Stimulated activated CD8-positive, alpha-beta memory T cell treated with anti-CD3 and anti-CD28 coated beads, Interleukin-15, amount 100 ng/mL, for 1 hour (primary cell): ENCODE data around the gene ATP6V0C.
"Not testable (repeated sequence)": the region's sequence is repeated elsewhere in the genome, so short reads cannot be mapped to it uniquely, and the experiment has no call there.

Source experiments
- DNase-seq: peaks from one replicate; pipeline ENCODE4 v3.0.0-alpha.2; 2020; ENCODE audit warnings: low read depth

ATP6V0C gene

DNA sequence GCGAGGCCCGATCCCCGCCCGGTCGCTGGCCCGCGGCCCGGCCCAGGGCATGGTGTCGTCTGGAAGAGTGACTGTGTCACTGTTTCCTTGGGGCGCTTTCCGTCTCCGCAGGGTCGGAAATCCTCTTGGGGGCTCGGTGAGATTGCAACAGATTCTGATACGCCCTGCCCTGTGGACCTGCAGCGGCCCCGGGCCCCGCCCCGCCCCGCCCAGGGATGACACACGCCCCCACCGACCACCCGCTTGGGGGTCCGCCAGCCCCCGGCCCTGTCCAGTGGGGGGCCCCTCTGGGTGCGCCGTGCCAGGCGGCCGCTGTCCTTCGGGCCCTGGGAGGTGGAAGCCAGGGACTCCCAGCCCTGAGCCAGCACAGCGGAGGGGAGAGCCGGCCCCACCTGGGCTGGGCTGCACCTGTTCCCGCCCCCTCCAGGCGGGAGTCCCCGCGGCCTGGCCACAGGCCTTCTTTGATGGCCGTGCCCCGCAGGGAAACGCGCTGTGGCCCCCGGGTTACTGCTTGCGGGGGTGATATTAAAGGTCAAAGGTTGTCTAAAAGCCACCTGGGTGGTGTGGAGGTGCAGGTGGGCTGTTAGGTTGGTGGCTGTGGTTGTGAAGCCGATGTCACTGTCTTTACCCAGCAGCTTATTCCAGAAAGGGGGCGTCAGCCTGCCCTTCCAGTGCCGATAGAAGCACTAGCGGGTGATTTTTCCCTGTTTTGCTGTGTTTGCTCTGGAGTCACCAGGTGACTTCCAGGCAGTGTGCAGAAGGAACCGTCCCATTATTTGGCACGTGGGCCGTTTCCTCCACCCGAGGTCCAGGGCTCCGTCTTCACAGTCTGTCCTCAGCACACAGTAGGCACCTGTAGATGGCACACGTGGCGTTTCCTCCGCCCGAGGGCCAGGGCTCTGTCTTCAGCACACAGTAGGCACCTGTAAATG, 38.1 kb upstream of the ATP6V0C start:
- no peak for DNase-seq

GRCh38 chr16:2476345-2476720, 37.4 kb upstream of the ATP6V0C start:
- DNase-seq: no peak

DNA sequence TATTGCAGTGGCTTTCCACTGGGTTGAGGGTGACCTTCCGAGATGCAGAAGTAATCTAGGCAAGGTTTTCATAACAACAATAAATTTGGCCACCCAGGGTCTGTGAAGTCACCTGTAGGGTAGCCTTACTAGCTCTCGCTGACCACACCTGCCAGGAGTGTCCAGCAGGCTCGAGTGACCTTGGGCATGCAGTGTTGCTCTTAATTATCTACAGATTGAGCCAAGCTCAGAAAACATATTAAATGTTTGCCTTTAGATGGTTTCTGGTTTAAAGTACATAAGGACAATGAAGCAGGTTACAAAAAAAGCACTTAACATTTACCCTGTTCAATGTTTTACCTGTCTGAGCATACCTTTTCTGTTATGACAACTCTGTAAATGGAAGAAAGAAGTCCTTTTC, 37.0 kb upstream of the ATP6V0C start:
- no peak for DNase-seq

GRCh38 chr16:2477327-2477726, 36.4 kb upstream of the ATP6V0C start:
- DNase-seq: no peak

DNA sequence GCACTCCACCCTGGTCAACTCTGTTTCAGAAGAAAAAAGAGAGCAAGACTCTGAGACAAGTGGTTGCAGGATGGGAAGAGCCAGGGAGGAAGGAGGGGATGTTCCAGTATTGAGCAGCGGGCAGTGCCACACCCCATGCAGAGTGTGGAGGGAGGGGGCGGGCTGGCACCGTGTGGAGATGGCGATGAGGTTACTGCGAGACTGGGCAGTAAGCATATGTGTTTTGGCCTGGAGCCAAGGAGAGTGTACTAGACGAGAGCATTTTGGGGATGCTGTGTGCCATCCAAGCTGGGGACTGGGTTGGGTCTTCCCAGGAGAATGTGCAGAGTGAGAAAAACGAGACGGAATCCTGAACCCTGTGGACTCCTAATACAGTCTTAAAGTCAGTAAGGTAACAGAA, 35.5 kb upstream of the ATP6V0C start:
- DNase-seq: no peak

GRCh38 chr16:2479996-2480395, 33.8 kb upstream of the ATP6V0C start:
- DNase-seq: not testable (repeated sequence)

GRCh38 chr16:2480948-2481347, 32.8 kb upstream of the ATP6V0C start:
- DNase-seq: no peak

GRCh38 chr16:2481676-2482075, 32.1 kb upstream of the ATP6V0C start:
- DNase-seq: no peak

GRCh38 chr16:2482249-2482648, 31.5 kb upstream of the ATP6V0C start:
- DNase-seq: no peak

DNA sequence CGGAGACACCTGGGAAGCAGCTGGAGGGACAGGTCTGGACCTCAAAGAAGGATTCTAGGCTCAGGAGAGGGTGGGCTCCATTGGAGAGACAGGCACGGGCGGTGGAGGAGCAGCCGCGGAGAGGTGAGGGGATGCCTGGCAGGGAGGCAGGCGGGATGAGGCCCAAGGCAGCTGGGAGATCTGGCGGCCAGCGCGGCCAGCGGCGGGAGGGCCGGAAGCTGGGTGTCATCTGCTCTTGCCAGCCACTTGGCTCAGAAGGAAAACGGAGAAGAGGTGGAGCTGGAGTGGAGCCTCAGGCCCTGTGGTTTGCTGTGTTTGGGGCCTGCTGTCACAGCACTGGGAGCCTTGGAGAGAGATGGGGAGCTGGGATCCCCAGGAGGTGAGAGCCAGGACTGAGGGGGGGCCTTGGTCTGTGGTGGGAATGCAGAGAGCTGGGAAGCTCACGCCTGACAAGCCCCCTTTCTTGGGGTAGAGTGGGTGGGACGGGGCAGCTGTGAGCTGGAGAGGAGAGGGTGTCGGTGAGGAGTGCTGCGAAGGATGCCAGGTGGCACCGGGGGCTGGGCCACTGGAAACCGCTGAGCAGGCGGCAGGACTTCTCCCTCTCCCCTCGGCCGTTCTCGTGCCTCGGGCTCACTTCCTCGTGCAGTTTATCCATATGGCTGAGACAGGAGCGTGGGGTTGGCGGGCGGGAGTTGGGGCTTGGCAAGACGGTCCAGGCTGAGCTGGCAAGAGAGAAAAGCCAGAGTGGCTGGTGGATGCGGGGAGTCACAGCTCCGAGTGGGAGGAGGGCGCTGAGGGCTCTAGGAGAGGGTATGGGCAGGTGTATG, 30.8 kb upstream of the ATP6V0C start:
- no peak for DNase-seq

DNA sequence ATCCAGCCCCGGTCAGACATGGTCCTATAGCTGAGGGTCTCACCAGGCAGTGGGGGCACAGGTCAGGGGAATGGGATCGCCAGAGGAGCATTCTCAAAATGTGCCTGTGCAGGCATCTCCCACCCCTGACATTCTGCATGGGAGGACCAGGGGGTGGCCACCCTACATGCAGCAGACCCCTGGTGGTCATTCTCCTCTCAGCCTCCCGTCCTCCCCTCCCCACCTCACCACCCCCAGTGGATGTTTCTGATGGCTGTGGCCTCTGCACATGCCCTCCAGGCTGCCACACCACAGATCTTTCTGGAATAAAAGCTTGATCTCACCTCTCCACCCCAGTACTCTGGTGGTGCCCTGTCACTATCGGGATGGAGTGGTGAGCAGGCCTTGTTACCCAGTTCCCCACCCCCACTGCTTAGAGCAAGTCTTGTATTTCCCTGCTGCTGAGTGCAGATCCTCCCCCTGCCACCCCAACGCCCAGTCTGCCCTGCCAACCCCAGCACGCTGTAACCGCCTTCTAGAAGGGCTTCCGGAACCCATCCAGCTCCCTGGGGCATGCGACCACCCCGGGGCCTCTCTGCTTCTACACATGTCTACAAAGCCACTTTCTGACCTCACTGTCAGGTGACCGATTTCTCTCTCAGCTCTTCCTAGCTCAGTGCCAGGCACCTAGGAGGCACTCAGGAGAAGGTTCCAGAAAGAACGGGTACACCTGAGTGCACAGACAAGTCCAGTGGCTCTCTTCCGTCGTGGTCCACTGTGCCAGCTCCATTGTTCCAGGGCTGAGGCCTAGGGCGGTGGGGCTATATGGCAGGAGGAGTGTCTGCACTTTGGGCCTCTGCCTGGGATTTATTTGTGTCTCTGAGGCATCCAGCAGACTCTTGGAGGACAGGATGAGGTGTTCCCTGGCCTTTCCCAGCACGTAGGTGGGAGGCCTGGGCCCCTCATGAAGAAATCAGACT, 29.5 kb upstream of the ATP6V0C start:
- no peak for DNase-seq

DNA sequence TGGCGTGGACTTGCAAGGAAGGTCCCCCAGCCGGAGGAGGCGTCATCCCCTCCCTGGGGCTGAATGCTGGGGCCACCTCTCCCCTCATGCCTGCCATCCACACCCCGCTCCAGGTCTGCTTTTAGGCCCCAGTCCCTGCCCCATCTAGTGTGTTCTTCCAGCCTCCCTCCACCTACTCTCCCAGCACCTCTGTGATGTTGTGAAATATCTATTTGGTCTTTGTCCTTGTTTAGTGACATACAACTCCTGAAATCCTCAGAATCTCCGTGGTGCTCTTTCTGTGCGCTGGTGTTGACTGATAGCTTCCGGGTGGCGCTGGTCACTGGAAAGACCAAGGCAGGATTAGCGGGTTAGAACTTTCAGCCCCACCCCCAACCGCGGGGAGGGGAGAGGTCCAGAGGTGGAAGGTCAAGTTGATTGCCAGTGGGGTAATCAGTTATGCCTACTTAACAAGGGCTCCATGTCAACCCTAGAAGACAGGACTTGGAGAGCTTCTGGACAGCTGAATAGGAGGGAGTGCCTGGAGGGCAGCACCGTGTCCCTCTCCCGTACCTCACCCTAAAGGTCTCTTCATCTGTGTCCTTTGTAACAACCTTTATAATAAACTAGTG, 28.7 kb upstream of the ATP6V0C start:
- no peak for DNase-seq

GRCh38 chr16:2485811-2486507, 27.8 kb upstream of the ATP6V0C start:
- no peak for DNase-seq

DNA sequence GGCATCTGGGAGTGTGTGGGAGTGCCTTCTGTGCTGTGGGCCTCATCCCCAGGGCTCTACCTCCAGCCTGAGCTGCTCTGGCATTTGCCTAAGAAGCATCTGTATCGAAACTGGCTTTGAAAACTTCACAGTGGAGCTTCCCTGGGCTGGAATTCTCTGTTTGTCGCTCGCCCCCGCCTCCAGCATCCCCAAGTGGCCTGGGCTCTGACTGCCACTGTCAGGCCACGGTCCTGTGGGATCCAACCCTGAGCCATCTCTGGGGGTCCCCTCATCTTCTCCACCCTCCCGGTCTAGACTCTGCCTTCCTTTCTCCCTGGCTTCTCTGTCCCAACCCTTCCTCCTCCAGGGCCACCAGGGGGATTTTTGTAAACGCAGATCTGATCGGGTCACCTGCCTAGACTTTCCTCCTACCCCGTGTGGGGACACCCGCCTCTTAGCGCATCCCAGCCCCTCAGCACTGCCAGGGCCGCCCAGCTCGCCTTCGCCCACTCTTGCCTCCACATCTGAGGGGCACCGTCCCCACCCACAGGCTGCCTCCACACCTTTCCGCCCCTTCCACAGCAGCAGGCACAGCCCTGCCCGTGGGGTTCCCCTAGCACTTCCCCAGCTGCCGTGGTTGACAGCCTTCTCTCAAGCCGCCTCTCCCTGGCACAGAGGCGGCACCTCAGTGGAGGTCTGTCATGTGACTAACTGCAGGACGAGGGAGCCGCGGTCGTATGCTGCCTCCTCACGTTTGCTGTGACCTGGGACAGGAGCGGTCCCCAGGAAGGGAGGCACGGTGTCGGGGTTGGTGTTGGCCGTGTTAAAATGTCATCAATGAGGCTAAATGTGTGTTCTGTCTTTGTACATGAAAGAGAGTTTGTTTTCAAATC, 26.9 kb upstream of the ATP6V0C start:
- peak; percentile 56 for DNase-seq

GRCh38 chr16:2487517-2487842, 26.3 kb upstream of the ATP6V0C start:
- DNase-seq: no peak

GRCh38 chr16:2487903-2488531, 25.7 kb upstream of the ATP6V0C start:
- no peak for DNase-seq

DNA sequence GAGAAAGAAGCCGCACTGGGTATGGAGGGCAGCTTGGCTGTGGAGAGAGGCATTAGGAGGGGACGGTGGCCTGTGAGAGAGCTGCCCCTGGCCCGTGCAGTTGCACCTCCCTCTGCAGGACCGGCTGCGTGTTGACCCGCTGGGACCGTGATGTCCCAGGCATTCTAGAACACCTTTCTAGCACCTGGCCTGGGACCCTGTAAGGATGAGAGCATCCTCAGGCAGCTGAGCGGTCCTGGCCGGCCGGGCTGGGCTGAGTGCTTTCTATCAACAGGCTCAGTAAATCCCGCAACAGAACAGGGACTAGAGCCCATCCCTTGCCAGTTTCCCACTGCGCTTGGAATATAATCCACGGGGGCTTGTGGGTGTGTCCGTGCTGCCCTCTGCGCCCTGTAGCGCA, 24.2 kb upstream of the ATP6V0C start:
- DNase-seq: no peak

- DNase-seq: no peak
These were observed 23.3 kb upstream of the ATP6V0C start for GRCh38 chr16:2490190-2491105.

GRCh38 chr16:2492292-2492691, 21.5 kb upstream of the ATP6V0C start:
- no peak for DNase-seq
